GM12874 (cell line): Measurements from ENCODE around the gene PPFIA3.

Experiments
- CTCF ChIP-seq: IDR thresholded peaks from 2 replicates; pipeline ENCODE4 v1.5.1; 2011; ENCODE audit warnings: low read depth, mild to moderate bottlenecking, control low read depth, low read length, moderate library complexity; ENCODE audit not compliant: insufficient read depth

PPFIA3 gene

GRCh38 chr19:49173198-49173597 lies 53.9 kb downstream of the PPFIA3 start:
- no peak for TF ChIP-seq CTCF

- no peak for TF ChIP-seq CTCF
Measured at GRCh38 chr19:49180659-49181058, 61.3 kb downstream of the PPFIA3 start.

DNA sequence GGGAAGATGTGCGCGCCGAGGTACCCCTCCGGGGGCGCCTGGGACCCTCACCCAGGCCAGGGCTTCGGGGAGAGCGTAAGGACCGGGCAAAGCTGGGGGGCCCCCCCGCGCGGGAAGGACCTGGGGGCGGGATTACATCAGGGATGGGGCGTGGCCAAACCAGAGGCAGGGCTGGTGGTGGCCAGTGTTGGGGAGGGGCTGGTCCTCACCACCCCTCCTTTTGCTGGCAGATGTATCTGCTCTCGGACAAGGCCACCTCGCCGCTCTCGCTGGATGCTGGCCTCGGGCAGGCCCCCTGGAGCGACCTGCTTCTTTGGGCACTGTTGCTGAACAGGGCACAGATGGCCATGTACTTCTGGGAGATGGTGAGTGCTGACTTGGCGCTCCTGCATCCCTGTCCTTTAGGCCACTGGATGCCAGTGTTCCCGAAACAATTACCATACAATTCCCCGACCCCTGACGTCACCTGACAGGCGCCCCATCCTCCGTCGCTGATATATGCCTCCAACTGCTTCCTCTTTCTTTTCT lies 63.6 kb downstream of the PPFIA3 start:
- TF ChIP-seq CTCF = no peak

DNA sequence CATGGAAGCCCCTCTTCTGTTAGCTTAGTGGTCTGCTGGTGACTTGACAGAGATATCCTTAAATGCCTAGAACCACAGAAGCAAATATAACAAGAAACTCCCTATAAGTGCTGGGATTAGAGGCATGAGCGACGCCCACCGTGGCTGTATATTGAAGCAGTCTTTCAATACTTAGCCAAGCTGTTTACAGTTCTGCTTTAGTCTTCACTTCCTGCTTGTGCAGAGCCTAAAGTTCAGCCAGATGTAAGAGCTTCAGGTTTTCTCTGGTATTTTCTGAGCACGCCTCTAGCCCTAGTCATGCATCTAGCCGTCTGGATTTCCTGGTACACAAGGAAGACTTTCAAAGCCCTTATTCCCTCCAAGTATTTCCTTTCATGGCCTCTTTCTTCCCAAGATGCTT lies 66.8 kb downstream of the PPFIA3 start:
- no peak for TF ChIP-seq CTCF

GRCh38 chr19:49188626-49189200 lies 69.4 kb downstream of the PPFIA3 start:
- no peak for TF ChIP-seq CTCF

GRCh38 chr19:49189259-49189658 lies 69.9 kb downstream of the PPFIA3 start:
- no peak for TF ChIP-seq CTCF

- TF ChIP-seq CTCF = no peak
Measured at GRCh38 chr19:49190781-49191180, 71.4 kb downstream of the PPFIA3 start.
